Fibroblast of villous mesenchyme (primary cell): ENCODE measurements around the gene SLC48A1. TPM values are rescaled to one million over a fixed set of nuclear protein-coding genes. Genes with fewer than 3 reads are reported as not detected.

Experiments used
- DNase-seq: peaks from one replicate; pipeline ENCODE4 v3.0.0-alpha.2; 2010; ENCODE audit warnings: low read depth
- H3K4me3 ChIP-seq: 2 replicates; pipeline ENCODE4 v1.5.1; 2011; ENCODE audit warnings: low read depth, mild to moderate bottlenecking, low read length
- total RNA-seq: library from RNA; depleted of rRNA; stranded (reverse); fragments of >200 nt; gene quantifications from 2 replicates; pipeline ENCODE4 v1.2.3, GENCODE V29; 2012
- TF ChIP-seq, protein P1 (sequence below): IDR thresholded peaks from 2 replicates; pipeline ENCODE4 v1.5.1; 2012; ENCODE audit warnings: low read depth, mild to moderate bottlenecking, low read length; ENCODE audit not compliant: insufficient read depth

Gene SLC48A1
- total RNA-seq, 1 donor, result 19.4 TPM

DNA sequence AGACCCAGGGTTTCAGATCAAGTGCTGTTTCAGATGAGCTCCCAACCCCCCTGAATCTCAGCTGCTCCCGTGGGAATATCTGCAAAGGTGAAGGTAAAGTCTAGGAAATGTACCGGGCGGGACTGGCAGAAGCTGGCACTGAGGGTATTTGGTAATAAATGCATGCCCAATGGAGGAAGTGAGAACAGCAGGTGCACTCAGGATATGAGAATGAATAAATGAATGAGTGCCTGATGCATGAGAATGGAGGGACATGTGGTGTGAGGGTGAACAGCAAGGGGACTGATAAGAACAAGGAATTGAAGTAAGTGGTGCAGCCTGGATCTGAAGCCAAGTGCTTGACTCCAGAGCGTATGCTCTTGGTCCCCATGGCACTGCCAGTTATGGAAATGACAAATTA, 25.9 kb upstream of the SLC48A1 start:
- no peak for DNase-seq
- TF ChIP-seq, protein P1, sequence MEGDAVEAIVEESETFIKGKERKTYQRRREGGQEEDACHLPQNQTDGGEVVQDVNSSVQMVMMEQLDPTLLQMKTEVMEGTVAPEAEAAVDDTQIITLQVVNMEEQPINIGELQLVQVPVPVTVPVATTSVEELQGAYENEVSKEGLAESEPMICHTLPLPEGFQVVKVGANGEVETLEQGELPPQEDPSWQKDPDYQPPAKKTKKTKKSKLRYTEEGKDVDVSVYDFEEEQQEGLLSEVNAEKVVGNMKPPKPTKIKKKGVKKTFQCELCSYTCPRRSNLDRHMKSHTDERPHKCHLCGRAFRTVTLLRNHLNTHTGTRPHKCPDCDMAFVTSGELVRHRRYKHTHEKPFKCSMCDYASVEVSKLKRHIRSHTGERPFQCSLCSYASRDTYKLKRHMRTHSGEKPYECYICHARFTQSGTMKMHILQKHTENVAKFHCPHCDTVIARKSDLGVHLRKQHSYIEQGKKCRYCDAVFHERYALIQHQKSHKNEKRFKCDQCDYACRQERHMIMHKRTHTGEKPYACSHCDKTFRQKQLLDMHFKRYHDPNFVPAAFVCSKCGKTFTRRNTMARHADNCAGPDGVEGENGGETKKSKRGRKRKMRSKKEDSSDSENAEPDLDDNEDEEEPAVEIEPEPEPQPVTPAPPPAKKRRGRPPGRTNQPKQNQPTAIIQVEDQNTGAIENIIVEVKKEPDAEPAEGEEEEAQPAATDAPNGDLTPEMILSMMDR, result no peak
- H3K4me3 ChIP-seq, result no peak overlapping the region

DNA sequence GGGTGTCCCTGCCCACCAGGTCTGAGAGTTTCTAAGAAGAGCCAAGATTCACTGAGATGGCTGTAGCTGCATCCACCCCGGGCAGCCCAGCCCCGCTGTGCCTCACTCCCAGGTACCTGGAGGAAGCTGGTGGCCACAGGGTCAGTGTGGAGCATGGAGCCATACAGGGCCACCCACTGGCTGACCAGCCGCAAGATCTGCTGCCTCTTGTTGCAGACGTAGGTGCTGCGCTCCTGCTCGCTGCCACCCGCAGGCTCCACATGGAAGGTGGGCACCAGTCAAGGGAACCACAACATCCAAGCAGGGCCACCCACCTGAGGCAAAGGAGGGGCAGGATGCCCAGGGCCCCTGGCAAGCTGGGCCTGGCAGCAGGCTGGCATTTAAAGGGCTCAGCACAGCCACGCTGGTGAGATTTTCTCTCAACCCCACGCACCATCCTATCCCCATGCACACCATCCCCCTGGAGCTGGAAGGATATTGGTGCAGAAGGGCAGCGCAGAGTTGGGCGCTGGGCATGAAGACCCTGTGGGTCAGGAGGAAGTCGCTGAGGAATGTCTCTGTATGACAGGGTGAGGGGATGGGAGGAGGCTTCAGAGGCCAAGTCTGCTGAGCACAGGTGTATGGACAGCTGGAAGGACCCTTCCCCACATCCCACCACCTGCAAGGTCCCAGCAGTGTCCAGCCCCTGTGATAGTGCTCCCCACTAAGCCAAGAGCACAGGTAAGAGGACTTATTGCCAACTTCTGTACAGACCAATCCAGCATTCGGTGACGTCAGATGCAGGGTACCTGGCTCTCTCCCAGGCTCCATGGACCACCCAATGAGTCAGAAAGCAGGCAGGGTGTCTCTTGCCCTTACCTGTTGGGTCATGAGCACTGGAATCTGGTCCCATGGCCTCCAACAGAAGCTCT, 25.2 kb upstream of the SLC48A1 start:
- DNase-seq, result no peak
- TF ChIP-seq, protein P1, result no peak
- no peak overlapping the region for H3K4me3 ChIP-seq

DNA sequence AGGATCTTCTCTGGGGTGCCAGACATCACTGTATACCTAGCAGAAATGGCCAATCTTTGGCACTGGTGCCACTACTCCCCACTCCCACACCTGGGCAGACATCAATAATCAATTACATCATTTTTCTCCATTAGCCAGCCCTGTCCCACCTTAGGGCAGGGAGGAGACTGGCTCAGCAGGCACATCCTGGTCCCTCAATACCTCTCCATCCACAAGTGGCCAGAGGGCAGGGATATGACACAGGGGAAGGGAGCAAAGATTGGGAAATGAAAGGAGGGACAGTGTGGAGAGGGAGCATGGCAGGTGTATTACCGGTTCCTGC, 24.6 kb upstream of the SLC48A1 start:
- DNase-seq, result no peak
- no peak overlapping the region for H3K4me3 ChIP-seq
- TF ChIP-seq, protein P1, result no peak

DNA sequence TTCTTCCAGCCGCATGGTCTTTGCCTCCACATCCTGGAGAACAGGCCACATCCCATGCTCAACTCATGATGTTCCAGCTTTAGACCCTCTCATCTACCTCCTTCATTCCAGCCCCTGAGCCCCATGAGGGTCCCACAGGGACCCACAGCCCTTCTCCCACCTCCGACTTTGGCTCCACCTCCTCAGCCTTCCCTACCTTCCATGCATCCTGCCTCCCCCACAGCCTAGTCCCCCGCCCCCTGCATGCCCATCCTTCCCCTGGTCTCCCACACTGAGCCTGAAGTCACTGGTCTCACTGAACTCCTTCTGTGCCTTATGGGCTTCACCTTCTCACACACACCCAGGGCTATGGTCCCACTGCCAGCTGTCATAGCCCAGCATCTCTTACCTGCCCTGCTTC, 24.1 kb upstream of the SLC48A1 start:
- TF ChIP-seq, protein P1, result no peak
- DNase-seq, result no peak
- no peak overlapping the region for H3K4me3 ChIP-seq

DNA sequence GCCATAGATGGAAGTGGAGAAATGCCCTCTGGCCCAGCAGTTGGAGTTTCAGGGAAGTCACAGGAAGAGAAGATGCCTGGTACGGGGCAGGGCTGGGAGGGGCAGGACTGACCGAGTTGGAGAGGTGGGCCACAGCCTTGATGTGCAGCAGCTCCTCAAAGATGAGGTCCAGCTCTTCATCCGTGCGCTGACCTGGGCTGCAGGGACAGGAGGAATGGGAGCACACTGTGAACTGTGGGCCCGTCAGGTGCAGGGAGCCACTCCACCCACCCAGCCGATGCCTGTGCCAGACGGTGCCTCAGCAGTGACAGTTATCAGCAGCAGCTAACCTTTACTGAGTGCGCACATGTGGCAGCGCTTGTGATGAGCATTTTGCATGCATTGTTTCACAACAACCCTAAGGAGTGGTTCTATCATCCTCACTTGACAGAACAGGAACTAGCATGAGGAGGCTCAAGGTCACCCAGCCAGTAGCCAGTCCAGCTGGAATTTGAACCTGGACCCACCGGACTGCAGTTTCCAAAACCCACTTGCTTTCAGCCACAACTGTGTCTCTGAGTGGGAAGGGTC, 22.7 kb upstream of the SLC48A1 start:
- TF ChIP-seq, protein P1, result no peak
- no peak overlapping the region for H3K4me3 ChIP-seq

DNA sequence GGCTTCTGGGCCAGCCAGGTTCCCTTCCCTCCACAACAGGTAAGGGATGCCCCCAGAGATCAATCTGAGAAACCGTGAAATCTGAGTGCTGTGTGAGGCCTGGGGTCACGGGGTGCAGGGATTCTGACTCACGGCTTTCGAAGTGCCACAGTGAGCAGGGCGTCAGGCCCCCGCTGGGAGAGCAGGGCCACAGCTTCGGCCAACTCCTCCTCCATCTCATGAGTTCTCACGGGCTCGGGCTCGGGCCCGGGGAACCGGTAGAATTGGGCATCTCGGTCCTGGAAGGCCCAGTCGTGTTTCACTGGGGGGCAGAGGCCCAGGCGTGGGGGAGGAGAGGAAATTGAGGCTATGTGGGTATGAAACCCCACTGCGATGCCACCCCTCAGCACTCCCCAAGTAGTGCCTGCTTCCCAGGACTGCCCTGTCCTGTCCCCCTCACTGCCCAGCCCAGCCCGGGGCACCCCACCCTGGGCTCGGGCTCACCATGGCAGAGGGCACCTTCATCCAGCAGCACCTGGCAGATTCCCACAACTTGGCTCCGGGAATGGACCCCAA, 22.0 kb upstream of the SLC48A1 start:
- H3K4me3 ChIP-seq, result no peak overlapping the region
- no peak for DNase-seq
- TF ChIP-seq, protein P1, result no peak

More for the DNA sequence above, 22.7 kb upstream of the SLC48A1 start:
- DNase-seq, result no peak
